Dermis blood vessel endothelial cell (primary cell): ENCODE data around the gene KATNB1. TPM values are rescaled to one million over a fixed set of nuclear protein-coding genes. Genes with fewer than 3 reads are reported as not detected.
"Not testable (repeated sequence)": the region's sequence is repeated elsewhere in the genome, so short reads cannot be mapped to it uniquely, and the experiment has no call there.

Source experiments
- DNase-seq: peaks from one replicate; pipeline ENCODE4 v3.0.0; 2010
- total RNA-seq: library from RNA; depleted of rRNA; stranded (reverse); fragments of >200 nt; gene quantifications from 2 replicates; pipeline ENCODE4 v1.2.3, GENCODE V29; 2014

The KATNB1 gene
- total RNA-seq, 1 donor from 2014 or later, result 26.2 TPM

- DNase-seq, result peak; percentile 21
Observed at GRCh38 chr16:57775661-57776469, 40.3 kb downstream of the KATNB1 start.

- no peak for DNase-seq
Observed at GRCh38 chr16:57778658-57779057, 43.1 kb downstream of the KATNB1 start.

- DNase-seq, result not testable (repeated sequence)
Observed at GRCh38 chr16:57779836-57780235, 44.3 kb downstream of the KATNB1 start.

- no peak for DNase-seq
Observed at GRCh38 chr16:57781349-57781740, 45.8 kb downstream of the KATNB1 start.

- DNase-seq, result peak; percentile 72
Observed at GRCh38 chr16:57781741-57782606, 46.4 kb downstream of the KATNB1 start.

GRCh38 chr16:57782607-57783055 lies 47.1 kb downstream of the KATNB1 start:
- not testable (repeated sequence) for DNase-seq

- no peak for DNase-seq
Observed at GRCh38 chr16:57783116-57783515, 47.5 kb downstream of the KATNB1 start.

GRCh38 chr16:57783883-57784282 lies 48.3 kb downstream of the KATNB1 start:
- no peak for DNase-seq

- DNase-seq, result no peak
Observed at GRCh38 chr16:57784334-57784733, 48.8 kb downstream of the KATNB1 start.

- DNase-seq, result no peak
Observed at GRCh38 chr16:57785385-57785784, 49.8 kb downstream of the KATNB1 start.

- no peak for DNase-seq
Observed at GRCh38 chr16:57785924-57786323, 50.4 kb downstream of the KATNB1 start.

GRCh38 chr16:57786632-57787518 lies 51.3 kb downstream of the KATNB1 start:
- DNase-seq, result no peak

GRCh38 chr16:57787519-57787905 lies 51.9 kb downstream of the KATNB1 start:
- DNase-seq, result no peak

- DNase-seq, result no peak
Observed at GRCh38 chr16:57788252-57788841, 52.8 kb downstream of the KATNB1 start.

- DNase-seq, result no peak
Observed at GRCh38 chr16:57788951-57789350, 53.4 kb downstream of the KATNB1 start.

GRCh38 chr16:57791195-57791892 lies 55.8 kb downstream of the KATNB1 start:
- no peak for DNase-seq

- no peak for DNase-seq
Observed at GRCh38 chr16:57791893-57792461, 56.4 kb downstream of the KATNB1 start.

- DNase-seq, result no peak
Observed at GRCh38 chr16:57794849-57795430, 59.4 kb downstream of the KATNB1 start.

- peak; percentile 64 for DNase-seq
Observed at GRCh38 chr16:57795431-57795878, 59.9 kb downstream of the KATNB1 start.

GRCh38 chr16:57796014-57796413 lies 60.4 kb downstream of the KATNB1 start:
- DNase-seq, result not testable (repeated sequence)

- no peak for DNase-seq
Observed at GRCh38 chr16:57797216-57797525, 61.6 kb downstream of the KATNB1 start.
